NCI-H69 (cell line): ENCODE measurements around the gene PTCSC3.
"Not testable (repeated sequence)": the region's sequence is repeated elsewhere in the genome, so short reads cannot be mapped to it uniquely, and the experiment has no call there.

Source experiments
- DNase-seq: peaks from one replicate; lab custom pipeline; 2025; lab: John Stamatoyannopoulos, UW

The PTCSC3 gene

DNA sequence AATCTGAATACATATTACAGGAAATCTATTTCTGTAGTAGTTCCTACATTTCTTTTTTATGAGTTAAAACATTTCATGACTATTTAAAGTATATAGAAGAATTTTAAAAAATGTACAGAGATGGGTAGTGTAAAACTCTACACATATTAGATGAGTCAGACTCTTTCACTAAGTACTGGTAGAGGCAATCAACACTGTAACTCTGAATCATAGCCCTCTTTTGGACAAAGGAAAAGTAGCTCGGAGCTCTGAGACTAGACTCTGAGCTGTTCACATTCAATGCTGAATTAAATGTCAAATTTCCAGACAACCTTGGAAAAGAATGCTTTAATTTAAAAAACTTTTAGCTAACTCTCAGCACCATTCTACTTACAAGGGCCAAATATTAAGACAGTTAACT lies 3.4 kb downstream of the PTCSC3 start:
- no peak for DNase-seq

GRCh38 chr14:36171607-36172006 lies 4.9 kb downstream of the PTCSC3 start:
- DNase-seq, result no peak

DNA sequence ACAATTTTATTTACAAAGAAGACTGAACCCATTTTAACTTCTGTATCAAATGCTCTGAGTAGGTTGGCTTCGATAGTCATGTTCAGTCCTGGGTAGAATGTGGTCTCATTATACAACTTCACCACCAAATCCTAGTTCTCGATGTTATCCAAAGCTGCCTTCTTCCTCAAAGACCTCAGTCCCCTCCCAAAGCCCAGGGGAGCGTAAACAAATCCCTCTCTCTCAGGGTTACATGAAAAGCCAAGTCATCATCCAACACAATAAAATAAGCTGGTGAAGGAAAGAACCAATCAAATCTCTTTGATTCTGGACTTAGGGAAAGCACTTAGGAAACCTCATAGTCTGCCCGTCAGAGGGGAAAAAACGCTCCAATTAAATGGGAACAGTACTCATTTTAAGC lies 9.1 kb downstream of the PTCSC3 start:
- DNase-seq, result peak; percentile 50

DNA sequence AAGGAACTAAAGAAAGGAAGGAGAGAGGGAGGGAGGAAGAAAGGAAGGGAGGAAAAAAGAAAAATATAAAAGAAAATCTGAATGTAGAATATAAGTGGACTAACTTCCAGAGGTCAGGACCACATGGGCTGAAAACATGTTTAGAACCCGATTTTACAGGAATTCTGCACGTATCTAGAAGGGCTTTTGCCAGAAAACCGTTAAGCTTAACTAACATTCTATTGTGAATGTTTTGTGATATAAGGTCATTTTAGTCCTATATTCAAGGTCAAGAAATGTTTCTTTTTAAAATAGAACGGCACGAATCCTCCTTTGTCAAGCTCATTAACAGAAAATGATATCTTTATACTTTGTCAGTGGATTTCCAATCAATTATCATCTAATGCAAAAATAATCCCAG lies 13.1 kb downstream of the PTCSC3 start:
- DNase-seq, result no peak

DNA sequence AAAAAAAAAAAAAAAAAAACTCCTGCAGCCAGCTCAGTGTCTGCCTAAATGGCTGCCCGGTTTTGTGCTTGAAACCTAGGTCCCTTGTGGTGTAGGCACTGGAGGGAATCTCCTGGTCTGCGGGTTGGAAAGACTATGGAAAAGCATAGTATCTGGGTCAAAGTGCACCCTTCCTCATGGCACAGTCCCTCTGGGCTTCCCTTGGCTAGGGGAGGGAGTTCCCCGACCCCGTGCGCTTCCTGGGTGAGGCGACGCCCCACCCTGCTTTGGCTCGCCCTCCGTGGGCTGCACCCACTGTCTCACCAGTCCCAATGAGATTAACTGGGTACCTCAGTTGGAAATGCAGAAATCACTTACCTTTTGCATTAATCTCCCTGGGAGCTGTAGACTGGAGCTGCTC lies 14.3 kb downstream of the PTCSC3 start:
- peak; percentile 14 for DNase-seq

- DNase-seq, result peak; percentile 39
These were observed 14.7 kb downstream of the PTCSC3 start for GRCh38 chr14:36161776-36162175.

GRCh38 chr14:36151335-36151734 lies 25.2 kb downstream of the PTCSC3 start:
- no peak for DNase-seq

DNA sequence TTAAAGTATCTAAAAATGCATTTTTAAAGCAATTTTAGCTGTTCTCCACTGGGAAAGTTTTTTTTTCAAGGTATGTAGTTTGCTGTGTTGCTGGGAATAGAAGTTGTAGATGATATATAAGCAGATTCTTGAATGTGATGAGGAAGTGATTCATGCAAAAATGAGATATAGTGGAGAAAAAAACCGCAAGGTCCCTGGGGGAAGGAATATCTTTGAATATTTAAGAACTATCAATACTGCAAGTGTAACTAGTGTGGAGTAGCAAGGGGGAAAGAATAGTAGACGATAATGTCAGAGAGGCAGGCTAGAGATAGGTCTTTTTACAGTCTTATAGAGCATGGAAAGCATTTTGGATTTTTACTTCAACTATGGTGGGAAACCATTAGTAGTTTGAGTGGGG lies 42.5 kb downstream of the PTCSC3 start:
- DNase-seq, result no peak

DNA sequence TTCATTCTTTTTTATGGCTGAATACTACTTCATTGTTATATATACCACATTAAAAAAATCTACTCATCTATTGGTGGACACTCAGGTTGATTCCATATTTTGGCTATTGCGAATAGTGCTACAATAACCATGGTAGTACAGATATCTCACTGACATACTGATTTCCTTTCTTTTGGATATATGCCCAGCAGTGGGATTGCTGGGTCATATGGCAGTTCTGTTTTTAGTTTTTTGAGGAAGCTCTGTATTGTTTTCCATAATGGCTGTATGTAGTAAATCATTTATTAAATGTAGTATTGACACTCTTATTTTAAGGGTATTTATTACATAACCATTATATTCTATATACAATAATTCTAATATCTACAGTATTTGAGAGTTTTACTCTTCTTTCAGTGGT lies 43.7 kb downstream of the PTCSC3 start:
- no peak for DNase-seq

GRCh38 chr14:36130186-36130585 lies 46.3 kb downstream of the PTCSC3 start:
- peak; percentile 42 for DNase-seq

- peak; percentile 98 for DNase-seq
These were observed 47.3 kb downstream of the PTCSC3 start for GRCh38 chr14:36129181-36129580.

GRCh38 chr14:36113341-36113740 lies 63.2 kb downstream of the PTCSC3 start:
- peak; percentile 90 for DNase-seq

GRCh38 chr14:36111822-36112583 lies 64.5 kb downstream of the PTCSC3 start:
- no peak for DNase-seq

DNA sequence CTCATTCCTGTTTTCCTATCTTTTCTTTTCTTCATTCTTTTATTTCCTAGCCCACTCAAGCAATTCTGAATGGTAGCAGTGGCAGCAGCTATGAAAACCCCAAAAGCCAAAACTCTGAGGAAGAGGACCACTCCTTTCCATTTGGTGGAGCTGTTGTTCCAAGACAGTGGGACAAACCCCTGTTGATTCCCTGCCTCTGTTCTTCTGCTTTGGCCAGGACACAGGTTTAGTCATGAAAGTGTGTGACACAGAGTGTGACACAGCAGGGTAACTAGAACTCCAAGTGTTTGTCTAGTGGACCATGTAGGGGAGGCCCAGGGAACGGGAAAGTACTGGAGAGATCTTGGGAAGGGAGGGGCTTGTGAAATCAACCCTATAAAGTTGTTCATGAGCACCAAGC lies 71.1 kb downstream of the PTCSC3 start:
- peak; percentile 89 for DNase-seq

DNA sequence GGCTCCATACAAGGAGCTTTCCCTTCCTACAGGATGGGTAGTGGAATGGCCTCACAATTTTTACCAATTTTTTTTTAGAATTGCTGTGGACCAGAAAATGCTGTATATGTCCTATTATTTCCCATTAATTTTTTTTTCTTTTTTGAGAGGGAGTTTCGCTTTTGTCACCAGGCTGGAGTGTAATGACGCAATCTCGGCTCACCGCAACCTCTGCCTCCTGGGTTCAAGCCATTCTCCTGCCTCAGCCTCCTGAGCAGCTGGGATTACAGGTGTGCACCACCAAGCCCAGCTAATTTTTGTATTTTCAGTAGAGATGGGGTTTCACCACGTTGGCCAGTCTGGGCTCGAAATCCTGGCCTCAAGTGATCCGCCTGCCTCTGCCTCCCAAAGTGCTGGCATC lies 72.3 kb downstream of the PTCSC3 start:
- not testable (repeated sequence) for DNase-seq

DNA sequence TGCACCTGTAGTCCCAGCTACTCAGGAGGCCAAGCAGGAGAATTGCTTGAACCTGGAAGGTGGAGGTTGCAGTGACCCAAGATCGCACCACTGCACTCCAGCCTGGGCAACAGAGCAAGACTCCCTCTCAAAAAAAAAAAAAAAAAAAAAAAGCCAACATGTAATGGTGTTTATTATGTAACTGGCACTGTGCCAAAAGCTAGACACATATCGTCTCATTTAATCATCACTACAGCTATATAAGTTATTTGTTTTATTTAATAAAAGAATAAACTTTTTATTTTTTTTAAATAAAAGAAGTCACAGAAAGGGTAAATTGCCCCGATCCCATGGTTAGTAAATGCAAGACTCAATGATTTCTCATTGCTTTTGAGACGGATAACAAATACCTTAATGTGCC lies 76.9 kb downstream of the PTCSC3 start:
- peak; percentile 11 for DNase-seq

DNA sequence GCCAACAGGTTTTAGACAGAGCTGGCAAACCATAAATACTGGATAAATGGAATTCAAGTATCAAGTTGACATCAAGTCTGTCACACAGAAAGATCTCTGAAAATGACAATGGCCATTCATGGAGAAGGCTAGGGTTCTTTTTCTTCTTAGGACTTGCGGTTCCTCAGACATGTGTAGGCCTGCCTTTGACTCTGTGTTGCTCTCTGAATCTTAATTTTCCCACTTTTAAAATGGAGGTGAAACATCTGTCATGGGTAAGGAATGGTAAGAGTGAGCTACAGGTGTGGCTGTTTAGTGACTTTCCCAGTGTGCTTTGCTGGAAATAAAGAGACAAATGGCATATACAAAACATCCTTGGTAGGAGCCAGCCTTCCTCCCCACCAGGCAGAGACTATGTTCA lies 79.2 kb downstream of the PTCSC3 start:
- DNase-seq, result no peak

DNA sequence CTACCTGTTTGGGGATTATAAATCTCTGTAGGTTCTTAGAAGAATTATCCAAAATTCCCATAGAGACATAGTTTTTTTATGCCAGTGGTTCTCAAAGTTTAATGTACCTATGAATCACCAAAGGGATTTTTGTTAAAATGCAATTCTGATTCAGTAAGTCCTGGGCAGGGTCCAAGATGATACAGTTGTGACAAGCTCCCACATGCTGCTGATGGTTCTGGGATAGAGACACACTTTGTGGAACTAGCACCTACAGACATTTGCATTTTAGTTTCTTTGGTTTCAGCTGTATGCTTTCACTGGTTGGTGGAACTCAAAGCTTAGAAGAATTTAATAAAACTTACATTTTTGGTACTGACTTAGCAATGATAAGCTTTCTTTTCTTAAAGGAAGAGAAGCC lies 80.4 kb downstream of the PTCSC3 start:
- no peak for DNase-seq

DNA sequence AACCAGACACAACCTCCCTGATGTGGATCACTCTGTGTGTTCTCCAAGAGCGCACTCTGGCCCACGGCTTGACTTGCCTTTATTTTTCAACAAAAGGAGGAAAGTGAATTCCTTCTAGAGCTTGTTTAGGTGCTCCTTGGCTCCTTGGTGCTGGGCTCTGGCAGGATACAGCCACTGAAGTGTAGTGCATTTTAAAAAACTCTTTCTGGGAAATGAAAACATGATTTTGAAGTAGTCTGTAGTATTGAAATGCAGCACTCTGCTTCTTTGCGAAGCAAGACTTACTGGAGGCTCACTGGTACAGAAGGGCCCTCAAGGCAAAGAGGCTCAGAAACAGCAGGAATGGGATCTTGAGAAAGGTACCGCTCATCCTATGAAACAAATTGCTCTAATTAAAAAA lies 81.6 kb downstream of the PTCSC3 start:
- no peak for DNase-seq

DNA sequence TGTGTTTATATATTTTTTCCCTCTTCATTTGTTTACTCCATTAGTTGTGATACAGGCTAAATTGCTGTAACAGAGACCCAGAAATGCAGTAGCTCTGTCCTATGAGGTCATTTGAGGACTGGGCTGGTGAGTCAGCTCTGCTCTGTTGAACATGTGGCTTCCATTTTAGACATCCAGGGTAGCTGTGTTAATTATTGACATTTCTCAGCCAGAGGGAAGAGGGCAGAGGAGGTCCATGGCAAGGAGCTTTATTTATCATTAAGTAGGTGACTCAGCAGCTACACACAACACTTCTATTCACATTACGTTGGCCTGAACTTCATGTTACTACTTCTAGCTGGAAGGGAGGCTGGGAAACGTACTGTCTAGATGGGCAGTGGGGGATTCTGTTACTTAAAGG lies 85.4 kb downstream of the PTCSC3 start:
- peak; percentile 91 for DNase-seq

DNA sequence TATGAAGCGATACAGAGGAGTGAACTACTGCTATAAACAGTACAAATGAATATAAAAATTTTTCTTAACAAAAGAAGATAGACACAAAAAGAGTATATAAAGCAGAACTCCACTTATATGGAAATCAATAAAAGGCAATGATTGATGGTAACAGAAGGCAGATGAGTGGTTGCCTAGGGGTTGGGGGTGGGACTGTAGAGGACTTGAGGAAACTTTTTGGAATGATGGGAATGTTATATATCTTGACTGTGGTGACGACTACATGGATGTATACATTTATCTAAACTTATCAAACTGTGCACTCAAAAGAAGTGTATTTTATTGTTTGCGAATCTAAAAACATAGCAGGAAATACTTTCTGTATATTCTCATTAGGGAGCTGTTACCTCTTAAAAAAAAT lies 89.1 kb downstream of the PTCSC3 start:
- DNase-seq, result no peak

- peak; percentile 79 for DNase-seq
These were observed 89.7 kb downstream of the PTCSC3 start for GRCh38 chr14:36086629-36087395.

DNA sequence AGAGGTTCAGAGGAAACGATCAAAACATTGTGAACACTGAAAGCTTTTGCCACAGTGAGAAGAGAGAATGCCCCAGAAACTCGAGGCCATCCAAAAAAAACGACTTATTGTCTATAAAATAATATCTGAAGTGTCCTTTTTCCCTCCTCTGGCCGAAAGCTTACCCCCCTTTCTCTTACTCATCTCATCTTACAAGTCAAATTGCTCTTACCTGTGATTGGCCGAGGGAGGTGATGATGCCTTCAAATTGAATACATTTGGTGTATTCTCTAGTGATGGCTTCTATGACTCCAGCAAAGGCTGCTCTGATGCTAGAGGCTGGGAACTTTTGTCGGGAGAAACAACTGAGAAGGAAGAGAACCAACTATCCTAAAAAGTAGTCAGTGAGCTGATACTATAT lies 90.7 kb downstream of the PTCSC3 start:
- DNase-seq, result peak; percentile 22
